Raji (cell line): Measurements from ENCODE around the gene VANGL1.

ENCODE experiments used
- POLR2A ChIP-seq: IDR thresholded peaks from 2 replicates; pipeline ENCODE4 v1.6.1; 2011; ENCODE audit warnings: low read depth, low read length, control low read depth; ENCODE audit not compliant: insufficient read depth

VANGL1 gene

GRCh38 chr1:115640384-115640783, 1.4 kb upstream of the VANGL1 start:
- TF ChIP-seq POLR2A, result no peak

- TF ChIP-seq POLR2A, result no peak
Observed at GRCh38 chr1:115642168-115643072, 650 bp downstream of the VANGL1 start.

- TF ChIP-seq POLR2A, result no peak
Observed at GRCh38 chr1:115643225-115643624, 1.5 kb downstream of the VANGL1 start.

GRCh38 chr1:115643666-115644065, 1.9 kb downstream of the VANGL1 start:
- no peak for TF ChIP-seq POLR2A

- TF ChIP-seq POLR2A, result no peak
Observed at GRCh38 chr1:115644109-115644508, 2.3 kb downstream of the VANGL1 start.

GRCh38 chr1:115647047-115647446, 5.3 kb downstream of the VANGL1 start:
- no peak for TF ChIP-seq POLR2A

GRCh38 chr1:115647507-115647906, 5.7 kb downstream of the VANGL1 start:
- no peak for TF ChIP-seq POLR2A

GRCh38 chr1:115647919-115648650, 6.3 kb downstream of the VANGL1 start:
- TF ChIP-seq POLR2A, result no peak

GRCh38 chr1:115648717-115649691, 7.2 kb downstream of the VANGL1 start:
- no peak for TF ChIP-seq POLR2A

- no peak for TF ChIP-seq POLR2A
Observed at GRCh38 chr1:115649964-115650363, 8.2 kb downstream of the VANGL1 start.

GRCh38 chr1:115650961-115651360, 9.2 kb downstream of the VANGL1 start:
- TF ChIP-seq POLR2A, result no peak

GRCh38 chr1:115651391-115651790, 9.6 kb downstream of the VANGL1 start:
- TF ChIP-seq POLR2A, result no peak

GRCh38 chr1:115652236-115652788, 10.5 kb downstream of the VANGL1 start:
- TF ChIP-seq POLR2A, result no peak

- no peak for TF ChIP-seq POLR2A
Observed at GRCh38 chr1:115654125-115654524, 12.4 kb downstream of the VANGL1 start.
